ENCODE measurements around the gene DNM1. TPM values are rescaled to one million over a fixed set of nuclear protein-coding genes. Genes with fewer than 3 reads are reported as not detected.
"Not testable (repeated sequence)": the region's sequence is repeated elsewhere in the genome, so short reads cannot be mapped to it uniquely, and the experiment has no call there.

The DNM1 gene
- total and polyA plus RNA-seq, 10 of the 15 experiments (the other 5 are each of a cell fraction or from before 2014, with no cell fraction given) = 0.06 to 0.67 (median 0.19) TPM; not detected in 3

GRCh38 chr9:128181480-128181879 is 21.7 kb upstream of the DNM1 start:
- CTCF ChIA-PET = interaction anchor here (0.6 kb wide), 1 partner anchor 255 kb away, joined by 3 read pairs; no protein-coding TSS in a partner anchor
- intact Hi-C loops (cut with micrococcal nuclease; ENCODE audit: unreplicated experiment); ATAC-seq; H2AFZ ChIP-seq (ENCODE audit: control insufficient read depth, low read depth, low read length); POLR2A ChIA-PET; DNase-seq (ENCODE audit: low read depth, low spot score); H3K27me3 ChIP-seq (replicated peaks in 1 of 2; ENCODE audit: control insufficient read depth in 2 of 2, insufficient read depth in 2 of 2, low read length in 1 of 2); H3K4me3 ChIP-seq; H3K9me3 ChIP-seq (replicated peaks; ENCODE audit: control insufficient read depth, insufficient read depth, low read length); H3K4me1 ChIP-seq (ENCODE audit: control insufficient read depth, insufficient read depth, low read length); H3K9ac ChIP-seq (ENCODE audit: control insufficient read depth, insufficient read depth, low read length); RAD21 ChIA-PET (ENCODE audit: unreplicated experiment); H3K79me2 ChIP-seq (ENCODE audit: control insufficient read depth, insufficient read depth, low read length); SMC1A ChIA-PET (ENCODE audit: uncharacterized antibody, unreplicated experiment); H3K4me2 ChIP-seq (ENCODE audit: control insufficient read depth, insufficient read depth); FAIRE-seq; H3K27ac ChIP-seq (ENCODE audit: control insufficient read depth, insufficient read depth); H4K20me1 ChIP-seq (ENCODE audit: control insufficient read depth, insufficient read depth); BruUV-seq (replicated peaks); in situ Hi-C loops (cut with MboI): not testable (repeated sequence)
- WGBS (ENCODE audit: insufficient coverage, insufficient replicate concordance, low lambda C conversion rate, missing lambda C conversion rate) = 99% methylated on average over 12 of the region's 12 CpGs
- peaks cover 12 to 19% of the 10 kb centered on the region in 2 experiments; a peak in 3 of 4 replicates for H3K36me3 ChIP-seq (ENCODE audit: control insufficient read depth in 2 of 2, insufficient read depth in 2 of 2, low read length in 1 of 2)
- TF ChIP-seq ZBTB33 (IDR thresholded peaks at IDR 0.05) = peak; percentile 93

GRCh38 chr9:128182893-128183588 is 20.1 kb upstream of the DNM1 start:
- no peak for TF ChIP-seq MLLT1 (IDR thresholded peaks at IDR 0.05)
- TF ChIP-seq NFIC (IDR thresholded peaks at IDR 0.05; ENCODE audit: low read depth, low read length) = no peak
- TF ChIP-seq TAF1 (IDR thresholded peaks at IDR 0.05; ENCODE audit: borderline replicate concordance, low read depth, low read length) = no peak
- no peak for TF ChIP-seq ZNF622 (IDR thresholded peaks at IDR 0.05)
- TF ChIP-seq WRNIP1 (IDR thresholded peaks at IDR 0.05; ENCODE audit: borderline replicate concordance, low read depth, low read length) = no peak
- no peak for TF ChIP-seq FOXM1 (IDR thresholded peaks at IDR 0.05; ENCODE audit: low read depth, low read length)
- TF ChIP-seq NFXL1 (IDR thresholded peaks at IDR 0.05; ENCODE audit: borderline replicate concordance) = no peak
- Histone ChIP-seq H3K9me3 (replicated peaks; ENCODE audit: control insufficient read depth, insufficient read depth, low read length) (peaks cover 4% of the 10 kb centered on the region; the same call in 2 of the 3 replicates), H3K79me2 (ENCODE audit: control insufficient read depth, insufficient read depth, low read length) (no peaks in the 10 kb centered on the region), H2AFZ (ENCODE audit: control insufficient read depth, low read depth, low read length) (no peak overlapping the region), H3K9ac (ENCODE audit: control insufficient read depth, insufficient read depth, low read length) (no peak overlapping the region), H4K20me1 (ENCODE audit: control insufficient read depth, insufficient read depth) (no peaks in the 10 kb centered on the region), H3K4me2 (ENCODE audit: control insufficient read depth, insufficient read depth) (no peak overlapping the region), H3K4me3 (no peak overlapping the region), H3K36me3 (ENCODE audit: control insufficient read depth in 2 of 2, insufficient read depth in 2 of 2, low read length in 1 of 2) (peaks cover 9 to 17% of the 10 kb centered on the region in 2 experiments; a peak in 3 of 4 replicates), H3K4me1 (ENCODE audit: control insufficient read depth, insufficient read depth, low read length) (no peaks in the 10 kb centered on the region), H3K27ac (ENCODE audit: control insufficient read depth, insufficient read depth) (no peak overlapping the region), H3K27me3 (replicated peaks in 1 of 2; ENCODE audit: control insufficient read depth in 2 of 2, insufficient read depth in 2 of 2, low read length in 1 of 2) (no peaks in the 10 kb centered on the region)
- ChIA-PET CTCF (interaction anchor here (2.3 kb wide), 1 partner anchor 8 kb away, joined by 5 read pairs; no protein-coding TSS in a partner anchor), RAD21 (ENCODE audit: unreplicated experiment) (no interaction called here), POLR2A (no interaction called here), SMC1A (ENCODE audit: uncharacterized antibody, unreplicated experiment) (no interaction called here)
- intact Hi-C loops (cut with micrococcal nuclease; ENCODE audit: unreplicated experiment) (no loop called here), in situ Hi-C loops (cut with MboI) (no loop called here)
- FAIRE-seq (no peak), ATAC-seq (no peak), DNase-seq (ENCODE audit: low read depth, low spot score) (no peak)
- BruUV-seq (replicated peaks) = no TSS peak
- 83% methylated on average over 12 of the region's 12 CpGs for WGBS (ENCODE audit: insufficient coverage, insufficient replicate concordance, low lambda C conversion rate, missing lambda C conversion rate)
